ENCODE data around the gene MOB1B.

DNA sequence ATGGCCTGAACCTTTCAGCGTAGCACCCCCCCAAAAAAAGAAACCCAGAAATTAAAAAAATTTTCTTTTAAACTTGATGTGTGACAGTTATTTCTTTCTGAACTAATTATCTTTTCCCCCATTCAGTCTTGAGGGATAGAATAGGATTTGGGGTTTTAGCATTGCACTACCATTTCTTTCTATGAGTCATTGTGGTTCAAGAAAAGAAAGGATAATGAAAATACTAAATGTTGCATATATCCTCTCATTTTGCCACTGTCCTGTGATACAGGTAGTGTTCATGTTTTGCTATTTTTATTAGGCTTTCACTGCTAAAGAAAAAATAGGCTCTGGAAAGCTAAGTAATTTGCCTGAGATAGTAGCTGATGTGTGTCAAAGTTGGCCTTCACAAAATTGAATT is 51.9 kb downstream of the MOB1B start:
- TF ChIP-seq POLR2A (IDR thresholded peaks at IDR 0.05): no peak
- TF ChIP-seq EP300 (IDR thresholded peaks at IDR 0.05): no peak
- TF ChIP-seq, protein P1, sequence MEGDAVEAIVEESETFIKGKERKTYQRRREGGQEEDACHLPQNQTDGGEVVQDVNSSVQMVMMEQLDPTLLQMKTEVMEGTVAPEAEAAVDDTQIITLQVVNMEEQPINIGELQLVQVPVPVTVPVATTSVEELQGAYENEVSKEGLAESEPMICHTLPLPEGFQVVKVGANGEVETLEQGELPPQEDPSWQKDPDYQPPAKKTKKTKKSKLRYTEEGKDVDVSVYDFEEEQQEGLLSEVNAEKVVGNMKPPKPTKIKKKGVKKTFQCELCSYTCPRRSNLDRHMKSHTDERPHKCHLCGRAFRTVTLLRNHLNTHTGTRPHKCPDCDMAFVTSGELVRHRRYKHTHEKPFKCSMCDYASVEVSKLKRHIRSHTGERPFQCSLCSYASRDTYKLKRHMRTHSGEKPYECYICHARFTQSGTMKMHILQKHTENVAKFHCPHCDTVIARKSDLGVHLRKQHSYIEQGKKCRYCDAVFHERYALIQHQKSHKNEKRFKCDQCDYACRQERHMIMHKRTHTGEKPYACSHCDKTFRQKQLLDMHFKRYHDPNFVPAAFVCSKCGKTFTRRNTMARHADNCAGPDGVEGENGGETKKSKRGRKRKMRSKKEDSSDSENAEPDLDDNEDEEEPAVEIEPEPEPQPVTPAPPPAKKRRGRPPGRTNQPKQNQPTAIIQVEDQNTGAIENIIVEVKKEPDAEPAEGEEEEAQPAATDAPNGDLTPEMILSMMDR (IDR thresholded peaks at IDR 0.05): no peak
